ENCODE measurements around the gene SNAP47. TPM values are rescaled to one million over a fixed set of nuclear protein-coding genes. Genes with fewer than 3 reads are reported as not detected.

SNAP47 gene
- total RNA-seq, 2 experiments from 2014 or later: 25.3 to 25.5 TPM

- no peaks in the 10 kb centered on the region for H3K9me3 Mint-ChIP-seq
- H3K4me3 Mint-ChIP-seq: no peak overlapping the region
- intact Hi-C loops (cut with micrococcal nuclease): no loop called here
- peaks cover 2% of the 10 kb centered on the region for H3K36me3 Mint-ChIP-seq (ENCODE audit: low read depth)
- DNase-seq (no peak), ATAC-seq (no peak)
- no peak for TF ChIP-seq CTCF (IDR thresholded peaks at IDR 0.05)
- H3K27me3 Mint-ChIP-seq: no peaks in the 10 kb centered on the region
- CTCF ChIA-PET: interaction anchor here (0.6 kb wide), 1 partner anchor 16 kb away, joined by 3 read pairs; no protein-coding TSS in a partner anchor
- H3K27ac Mint-ChIP-seq: no peak overlapping the region
- POLR2A ChIA-PET: no interaction called here
- peaks cover 20% of the 10 kb centered on the region for H3K4me1 Mint-ChIP-seq (ENCODE audit: low read depth)
Observed at GRCh38 chr1:227777646-227778045, 42.4 kb downstream of the SNAP47 start.

- no peaks in the 10 kb centered on the region for H3K9me3 Mint-ChIP-seq
- no peak overlapping the region for H3K4me3 Mint-ChIP-seq
- H3K27me3 Mint-ChIP-seq: no peaks in the 10 kb centered on the region
- intact Hi-C loops (cut with micrococcal nuclease): no loop called here
- TF ChIP-seq CTCF (IDR thresholded peaks at IDR 0.05): no peak
- no peak for ATAC-seq
- H3K27ac Mint-ChIP-seq: no peak overlapping the region
- ChIA-PET POLR2A (no interaction called here), CTCF (no interaction called here)
- H3K36me3 Mint-ChIP-seq (ENCODE audit: low read depth): peaks cover 2% of the 10 kb centered on the region
- DNase-seq: no peak
- H3K4me1 Mint-ChIP-seq (ENCODE audit: low read depth): peaks cover 13% of the 10 kb centered on the region
Observed at GRCh38 chr1:227778401-227778947, 43.2 kb downstream of the SNAP47 start.

GRCh38 chr1:227779021-227779441, 43.8 kb downstream of the SNAP47 start:
- no peak for ATAC-seq
- Mint-ChIP-seq H3K36me3 (ENCODE audit: low read depth) (no peaks in the 10 kb centered on the region), H3K4me1 (ENCODE audit: low read depth) (peaks cover 7% of the 10 kb centered on the region), H3K27me3 (no peaks in the 10 kb centered on the region), H3K9me3 (no peaks in the 10 kb centered on the region), H3K27ac (no peak overlapping the region), H3K4me3 (no peak overlapping the region)
- ChIA-PET CTCF (interaction anchor here (1.7 kb wide), 1 partner anchor 13 kb away, joined by 4 read pairs; no protein-coding TSS in a partner anchor), POLR2A (no interaction called here)
- intact Hi-C loops (cut with micrococcal nuclease): no loop called here
- TF ChIP-seq CTCF (IDR thresholded peaks at IDR 0.05): no peak
- no peak for DNase-seq

GRCh38 chr1:227779685-227780084, 44.5 kb downstream of the SNAP47 start:
- H3K36me3 Mint-ChIP-seq (ENCODE audit: low read depth): no peaks in the 10 kb centered on the region
- TF ChIP-seq CTCF (IDR thresholded peaks at IDR 0.05): no peak
- no peaks in the 10 kb centered on the region for H3K27me3 Mint-ChIP-seq
- no peak for ATAC-seq
- ChIA-PET CTCF (interaction anchor here (1.7 kb wide), 1 partner anchor 14 kb away, joined by 4 read pairs; no protein-coding TSS in a partner anchor), POLR2A (no interaction called here)
- H3K4me1 Mint-ChIP-seq (ENCODE audit: low read depth): peaks cover under 1% of the 10 kb centered on the region
- no peaks in the 10 kb centered on the region for H3K9me3 Mint-ChIP-seq
- DNase-seq: no peak
- no peak overlapping the region for H3K4me3 Mint-ChIP-seq
- intact Hi-C loops (cut with micrococcal nuclease): no loop called here
- no peak overlapping the region for H3K27ac Mint-ChIP-seq

GRCh38 chr1:227780101-227781044, 45.1 kb downstream of the SNAP47 start:
- H3K9me3 Mint-ChIP-seq: no peaks in the 10 kb centered on the region
- no peaks in the 10 kb centered on the region for H3K36me3 Mint-ChIP-seq (ENCODE audit: low read depth)
- ChIA-PET POLR2A (no interaction called here), CTCF (interaction anchor here (1.7 kb wide), 1 partner anchor 14 kb away, joined by 4 read pairs; no protein-coding TSS in a partner anchor)
- H3K4me1 Mint-ChIP-seq (ENCODE audit: low read depth): peaks cover under 1% of the 10 kb centered on the region
- H3K4me3 Mint-ChIP-seq: no peak overlapping the region
- TF ChIP-seq CTCF (IDR thresholded peaks at IDR 0.05): no peak
- H3K27me3 Mint-ChIP-seq: no peaks in the 10 kb centered on the region
- DNase-seq (no peak), ATAC-seq (no peak)
- no peak overlapping the region for H3K27ac Mint-ChIP-seq
- intact Hi-C loops (cut with micrococcal nuclease): no loop called here

All from activated CD8-positive, alpha-beta T cell treated with anti-CD3 and anti-CD28 coated beads for 36 hours (primary cell).